Stimulated activated CD4-positive, alpha-beta T cell treated with anti-CD3 and anti-CD28 coated beads, Interleukin-12 subunit alpha, Interleukin-12 subunit beta, amount 100 ng/mL, for 4 hours (primary cell): ENCODE data around the gene RFC2.

Experiments
- DNase-seq: peaks from one replicate; pipeline ENCODE4 v3.0.0-alpha.2; 2020

The RFC2 gene

DNA sequence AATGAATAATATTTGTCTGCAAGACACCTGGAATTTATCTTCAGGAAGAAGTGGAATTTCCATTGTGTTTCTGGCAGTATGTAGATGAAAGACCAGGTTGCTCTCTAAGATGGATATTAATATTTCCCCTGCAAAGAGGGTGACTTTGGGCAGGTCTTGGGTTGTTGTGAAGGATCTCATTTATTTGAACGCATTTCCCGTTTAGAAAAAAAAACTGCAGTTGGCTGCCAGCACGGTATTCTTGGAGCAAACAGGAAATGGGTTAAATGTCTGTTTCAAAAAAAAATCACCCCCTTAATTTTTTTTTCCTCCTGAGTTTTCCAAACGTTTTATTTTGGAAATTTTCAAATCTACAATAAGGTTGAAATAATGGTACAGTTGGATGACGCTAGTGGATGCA, 68.6 kb downstream of the RFC2 start:
- DNase-seq: no peak

DNA sequence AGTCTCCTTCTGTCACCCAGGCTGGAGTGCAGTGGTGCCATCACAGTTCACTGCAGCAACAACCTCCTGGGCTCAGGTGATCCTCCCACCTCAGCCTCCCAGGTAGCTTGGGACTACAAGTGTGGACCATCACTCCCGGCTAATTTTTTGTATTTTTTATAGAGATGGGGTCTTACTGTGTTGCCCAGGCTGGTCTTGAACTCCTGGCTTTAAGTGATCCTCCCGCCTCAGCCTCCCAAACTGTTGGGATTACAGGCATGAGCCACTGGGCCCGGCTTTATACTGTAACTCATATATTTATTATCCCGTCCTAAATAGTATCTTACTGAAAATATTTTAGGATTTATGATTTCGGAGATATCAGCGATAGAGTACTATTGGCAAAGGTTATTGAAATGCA, 69.2 kb downstream of the RFC2 start:
- no peak for DNase-seq

DNA sequence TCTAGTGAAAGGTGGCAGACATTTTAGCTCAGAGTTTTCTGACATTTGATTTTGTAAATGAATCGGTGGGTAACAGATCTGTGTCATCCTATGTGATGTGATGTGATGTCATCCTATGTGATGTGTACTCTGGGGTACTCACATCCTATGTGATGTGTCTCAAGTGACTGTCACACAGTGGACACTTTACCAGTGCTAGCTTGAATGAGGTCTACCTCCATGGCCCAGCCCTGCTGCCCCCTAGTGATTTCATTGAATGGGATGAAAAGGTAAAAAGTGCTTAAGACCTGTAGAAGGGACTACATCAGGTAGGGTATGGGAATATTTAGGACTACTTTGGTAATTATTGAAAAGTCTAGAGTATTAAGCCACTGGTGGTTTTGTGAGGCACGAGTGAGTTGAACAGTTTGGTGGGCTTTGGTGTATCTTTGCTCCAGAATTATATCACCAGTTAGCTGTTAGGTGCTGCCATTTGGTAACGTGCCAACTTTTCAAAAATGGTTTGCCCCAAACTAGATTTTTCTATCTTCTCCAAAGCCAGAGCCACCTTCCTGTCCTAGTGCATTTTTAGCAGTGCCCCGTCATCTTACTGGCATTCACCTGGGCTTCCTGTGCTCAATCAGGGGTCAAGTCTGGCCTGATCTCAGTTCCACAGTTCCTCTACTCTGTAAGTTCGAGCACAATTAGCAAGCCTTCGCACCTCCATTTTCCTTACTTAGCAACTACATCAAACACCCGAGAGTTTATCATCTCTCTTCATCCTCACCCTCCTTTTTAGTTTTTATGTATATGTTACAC, 70.3 kb downstream of the RFC2 start:
- no peak for DNase-seq

DNA sequence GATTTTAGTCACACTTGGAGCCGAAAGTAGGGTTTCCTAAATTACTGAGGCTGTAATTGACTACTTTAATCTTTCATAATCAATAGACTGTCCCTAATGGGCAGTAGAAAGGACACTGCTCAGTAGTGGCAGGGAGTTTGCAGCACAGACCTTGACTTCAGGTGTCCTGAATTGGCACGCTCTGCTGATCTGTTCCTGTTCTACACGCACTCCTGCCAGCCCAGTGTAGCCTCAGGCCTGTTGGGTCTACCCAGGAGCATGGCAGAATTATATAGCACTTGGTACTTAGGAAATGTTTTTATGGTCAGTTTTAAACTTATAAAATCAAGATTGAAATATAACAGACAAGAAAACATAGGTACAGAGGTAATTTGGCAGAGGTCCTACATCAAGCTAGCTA, 71.1 kb downstream of the RFC2 start:
- no peak for DNase-seq

DNA sequence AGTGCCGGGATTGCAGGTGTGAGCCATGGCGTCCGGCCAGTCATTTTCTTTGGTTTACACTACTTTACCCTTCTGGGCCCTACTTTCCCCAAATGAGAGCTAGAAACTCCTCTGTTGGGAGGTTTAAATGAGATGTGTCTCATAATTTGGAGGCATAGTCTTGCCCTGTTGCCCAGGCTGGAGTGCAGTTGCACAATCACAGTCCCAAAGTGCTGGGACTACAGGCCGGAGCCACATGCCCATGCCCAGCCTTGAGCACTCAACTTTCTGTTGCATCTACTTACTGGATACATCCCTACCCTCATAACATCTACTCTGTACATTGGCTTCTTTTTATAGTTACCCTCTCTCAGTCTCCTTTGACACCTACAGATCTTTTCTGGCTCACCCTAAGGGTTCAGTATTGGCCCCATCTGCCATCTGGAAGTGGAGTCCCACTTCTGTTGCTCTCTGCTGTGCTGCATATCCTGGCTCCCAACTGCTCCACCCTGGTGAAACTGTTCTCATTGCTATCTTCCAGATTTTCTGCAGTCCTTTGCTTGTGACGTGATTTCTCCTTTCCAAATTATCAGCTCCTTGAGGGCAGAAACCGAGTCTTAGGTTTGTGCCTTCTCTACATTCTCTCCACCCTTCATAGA, 71.6 kb downstream of the RFC2 start:
- DNase-seq: no peak

DNA sequence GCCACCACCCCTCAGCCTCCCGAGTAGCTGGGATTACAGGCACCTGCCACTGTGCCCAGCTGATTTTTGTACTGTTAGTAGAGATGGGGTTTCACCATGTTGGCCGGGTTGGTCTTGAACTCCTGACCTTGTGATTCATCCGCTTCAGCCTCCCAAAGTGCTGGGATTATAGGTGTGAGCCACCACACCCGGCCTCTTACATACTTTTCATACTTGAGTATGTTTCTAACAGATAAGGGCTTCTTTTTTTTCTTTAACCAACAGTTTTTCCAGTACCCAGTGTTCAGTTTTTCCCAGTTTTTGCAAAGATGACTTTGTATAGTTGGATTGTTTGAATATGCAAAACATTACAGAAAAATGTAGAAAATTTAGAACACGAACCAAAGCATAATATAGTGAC, 72.4 kb downstream of the RFC2 start:
- no peak for DNase-seq
